ENCODE data around the gene PRAF2. TPM values are rescaled to one million over a fixed set of nuclear protein-coding genes. Genes with fewer than 3 reads are reported as not detected.

Gene PRAF2
- total and polyA plus RNA-seq, 7 donors, result 4.3 to 12.5 (median 9.1) TPM

DNA sequence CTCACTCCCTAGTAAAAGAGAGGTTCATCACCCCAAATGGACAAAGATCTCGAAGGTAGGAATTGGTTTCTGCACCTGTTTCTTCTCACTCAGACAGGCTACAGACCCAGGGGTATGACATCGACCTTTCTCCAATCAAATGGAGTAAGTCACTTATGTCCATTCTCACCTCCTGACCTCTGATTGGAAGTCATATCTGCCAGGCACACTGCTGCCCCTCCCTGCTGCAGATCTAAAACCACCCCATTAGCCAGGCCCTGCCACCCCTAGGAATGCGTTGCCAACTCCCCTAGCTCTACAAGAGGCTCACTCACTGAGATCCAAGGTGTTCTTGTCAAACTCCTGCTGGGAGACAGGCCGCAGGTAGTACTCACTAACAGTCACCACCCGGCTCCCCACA, 42.9 kb upstream of the PRAF2 start:
- H3K27ac ChIP-seq, result no peak overlapping the region
- H3K36me3 ChIP-seq (ENCODE audit: insufficient read depth in 1 of 2, low read depth in 1 of 2), result peaks cover 5 to 90% of the 10 kb centered on the region in 2 donors
- no peak overlapping the region for H3K4me3 ChIP-seq
- H3K4me1 ChIP-seq, result no peaks in the 10 kb centered on the region
- TF ChIP-seq, protein P1, sequence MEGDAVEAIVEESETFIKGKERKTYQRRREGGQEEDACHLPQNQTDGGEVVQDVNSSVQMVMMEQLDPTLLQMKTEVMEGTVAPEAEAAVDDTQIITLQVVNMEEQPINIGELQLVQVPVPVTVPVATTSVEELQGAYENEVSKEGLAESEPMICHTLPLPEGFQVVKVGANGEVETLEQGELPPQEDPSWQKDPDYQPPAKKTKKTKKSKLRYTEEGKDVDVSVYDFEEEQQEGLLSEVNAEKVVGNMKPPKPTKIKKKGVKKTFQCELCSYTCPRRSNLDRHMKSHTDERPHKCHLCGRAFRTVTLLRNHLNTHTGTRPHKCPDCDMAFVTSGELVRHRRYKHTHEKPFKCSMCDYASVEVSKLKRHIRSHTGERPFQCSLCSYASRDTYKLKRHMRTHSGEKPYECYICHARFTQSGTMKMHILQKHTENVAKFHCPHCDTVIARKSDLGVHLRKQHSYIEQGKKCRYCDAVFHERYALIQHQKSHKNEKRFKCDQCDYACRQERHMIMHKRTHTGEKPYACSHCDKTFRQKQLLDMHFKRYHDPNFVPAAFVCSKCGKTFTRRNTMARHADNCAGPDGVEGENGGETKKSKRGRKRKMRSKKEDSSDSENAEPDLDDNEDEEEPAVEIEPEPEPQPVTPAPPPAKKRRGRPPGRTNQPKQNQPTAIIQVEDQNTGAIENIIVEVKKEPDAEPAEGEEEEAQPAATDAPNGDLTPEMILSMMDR (IDR thresholded peaks at IDR 0.05), result no peak
- H3K27me3 ChIP-seq (ENCODE audit: insufficient read depth in 3 of 3, low read length in 2 of 3), result no peaks in the 10 kb centered on the region
- DNase-seq, result no peak
- intact Hi-C loops (cut with DNase I), result no loop called here
- no peak for ATAC-seq
- 78 to 95% (median 94%) methylated on average over 5 of the region's 5 CpGs for WGBS, 3 donors
- H3K9me3 ChIP-seq, result no peaks in the 10 kb centered on the region

DNA sequence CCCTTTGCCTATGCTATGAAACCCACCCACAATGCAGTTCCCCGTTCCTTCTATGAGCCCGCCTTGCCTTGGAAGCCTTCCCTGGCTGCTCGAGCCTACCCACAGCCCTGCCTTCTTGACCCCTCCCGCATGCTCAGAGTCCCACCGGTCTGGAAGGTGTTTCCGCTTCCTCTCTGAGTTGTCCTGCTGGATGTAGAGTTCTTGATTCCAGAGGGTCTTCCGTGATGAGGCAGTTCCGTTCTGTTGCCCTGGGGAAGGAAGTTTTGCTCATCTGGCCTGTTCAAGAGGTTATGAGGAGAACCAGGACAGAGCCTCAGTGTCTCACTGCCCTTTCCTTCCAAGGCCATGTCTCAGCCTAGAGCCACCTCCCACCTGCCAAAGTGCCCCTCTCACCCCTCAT, 42.3 kb upstream of the PRAF2 start:
- Histone ChIP-seq H3K36me3 (ENCODE audit: insufficient read depth in 1 of 2, low read depth in 1 of 2) (peaks cover 5 to 87% of the 10 kb centered on the region in 2 donors), H3K27ac (no peak overlapping the region), H3K4me1 (no peaks in the 10 kb centered on the region), H3K4me3 (no peak overlapping the region), H3K27me3 (ENCODE audit: insufficient read depth in 3 of 3, low read length in 2 of 3) (no peaks in the 10 kb centered on the region), H3K9me3 (no peaks in the 10 kb centered on the region)
- 82 to 89% (median 85%) methylated on average over 6 to 8 of the region's 8 CpGs for WGBS, 3 donors
- TF ChIP-seq, protein P1 (IDR thresholded peaks at IDR 0.05), result no peak
- intact Hi-C loops (cut with DNase I), result no loop called here
- DNase-seq (no peak), ATAC-seq (no peak)

DNA sequence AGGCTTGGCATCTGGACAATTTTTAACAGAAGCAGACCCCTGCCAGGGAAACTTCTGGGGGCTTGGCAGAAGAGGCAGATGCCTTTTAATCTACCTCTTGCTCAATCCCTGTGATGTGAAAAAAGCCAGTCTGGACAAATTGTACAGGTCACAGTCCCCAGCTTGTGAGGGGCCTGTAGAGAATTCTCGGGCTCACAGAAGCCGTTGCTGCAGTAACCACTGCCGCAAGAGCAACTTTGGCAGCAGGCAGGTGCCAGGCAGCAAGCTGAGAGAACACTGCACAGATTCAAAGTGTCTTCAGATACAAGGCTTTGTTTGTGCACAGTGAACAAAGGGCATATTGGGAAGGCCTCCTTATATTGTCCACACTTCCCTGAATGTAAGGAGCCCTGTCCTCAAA, 38.0 kb upstream of the PRAF2 start:
- no peak overlapping the region for H3K4me3 ChIP-seq
- peaks cover 0 to 57% of the 10 kb centered on the region in 2 donors for H3K36me3 ChIP-seq (ENCODE audit: insufficient read depth in 1 of 2, low read depth in 1 of 2)
- TF ChIP-seq, protein P1 (IDR thresholded peaks at IDR 0.05), result no peak
- no peaks in the 10 kb centered on the region for H3K9me3 ChIP-seq
- intact Hi-C loops (cut with DNase I), result no loop called here
- DNase-seq (no peak), ATAC-seq (no peak)
- 55 to 76% (median 62%) methylated on average over 3 of the region's 3 CpGs for WGBS, 3 donors
- no peak overlapping the region for H3K27ac ChIP-seq
- H3K27me3 ChIP-seq (ENCODE audit: insufficient read depth in 3 of 3, low read length in 2 of 3), result no peaks in the 10 kb centered on the region
- H3K4me1 ChIP-seq, result no peaks in the 10 kb centered on the region

GRCh38 chrX:49110417-49110816, 36.6 kb upstream of the PRAF2 start:
- H3K4me3 ChIP-seq, result no peak overlapping the region
- no peaks in the 10 kb centered on the region for H3K27me3 ChIP-seq (ENCODE audit: insufficient read depth in 3 of 3, low read length in 2 of 3)
- ATAC-seq (no peak), DNase-seq (no peak)
- H3K27ac ChIP-seq, result no peak overlapping the region
- H3K36me3 ChIP-seq (ENCODE audit: insufficient read depth in 1 of 2, low read depth in 1 of 2), result peaks cover 0 to 54% of the 10 kb centered on the region in 2 donors
- intact Hi-C loops (cut with DNase I), result no loop called here
- H3K4me1 ChIP-seq, result no peaks in the 10 kb centered on the region
- H3K9me3 ChIP-seq, result no peaks in the 10 kb centered on the region
- WGBS, 3 donors, result 80 to 94% (median 92%) methylated on average over 3 of the region's 3 CpGs
- TF ChIP-seq, protein P1 (IDR thresholded peaks at IDR 0.05), result no peak

- no peak for ATAC-seq
- H3K27me3 ChIP-seq (ENCODE audit: insufficient read depth in 3 of 3, low read length in 2 of 3), result no peaks in the 10 kb centered on the region
- intact Hi-C loops (cut with DNase I), result no loop called here
Measured at GRCh38 chrX:49108641-49109040, 34.8 kb upstream of the PRAF2 start.

More at GRCh38 chrX:49108641-49109040, 34.8 kb upstream of the PRAF2 start:
- Histone ChIP-seq H3K9me3 (no peaks in the 10 kb centered on the region), H3K36me3 (ENCODE audit: insufficient read depth in 1 of 2, low read depth in 1 of 2) (peaks cover 0 to 37% of the 10 kb centered on the region in 2 donors), H3K27ac (no peak overlapping the region), H3K4me3 (no peak overlapping the region), H3K4me1 (no peaks in the 10 kb centered on the region)
- DNase-seq, result no peak
- WGBS, 3 donors, result 58 to 67% (median 59%) methylated on average over 2 of the region's 2 CpGs
- TF ChIP-seq, protein P1 (IDR thresholded peaks at IDR 0.05), result no peak
